IPS-20b (cell line): Measurements from ENCODE around the gene PKHD1.

Source experiments
- H3K27ac ChIP-seq: one replicate; pipeline ENCODE4 v1.5.1; 2013; ENCODE audit warnings: low read length
- H3K27me3 ChIP-seq: 2 replicates; pipeline ENCODE4 v1.6.1; 2013; ENCODE audit warnings: mild to moderate bottlenecking, low read length, inconsistent platforms; ENCODE audit not compliant: insufficient read depth
- H3K36me3 ChIP-seq: 2 replicates; pipeline ENCODE4 v1.6.1; 2013; ENCODE audit warnings: low read depth, mild to moderate bottlenecking, inconsistent platforms, low read length, moderate library complexity; ENCODE audit not compliant: insufficient read depth
- H3K4me1 ChIP-seq: 2 replicates; pipeline ENCODE4 v1.6.1; 2013; ENCODE audit warnings: mild to moderate bottlenecking, control low read depth, inconsistent platforms, low read length, moderate library complexity; ENCODE audit not compliant: insufficient read depth
- H3K4me3 ChIP-seq: 2 replicates; pipeline ENCODE4 v1.5.1; 2013; ENCODE audit warnings: mild to moderate bottlenecking, low read length, inconsistent platforms
- H3K9ac ChIP-seq: 2 replicates; pipeline ENCODE4 v1.6.1; 2013; ENCODE audit warnings: low read depth, mild to moderate bottlenecking, inconsistent platforms, low read length, moderate library complexity
- H3K9me3 ChIP-seq: 2 replicates; pipeline ENCODE4 v1.6.1; 2013; ENCODE audit warnings: mild to moderate bottlenecking, low read depth, low read length, inconsistent platforms; ENCODE audit not compliant: insufficient read depth

Gene PKHD1

DNA sequence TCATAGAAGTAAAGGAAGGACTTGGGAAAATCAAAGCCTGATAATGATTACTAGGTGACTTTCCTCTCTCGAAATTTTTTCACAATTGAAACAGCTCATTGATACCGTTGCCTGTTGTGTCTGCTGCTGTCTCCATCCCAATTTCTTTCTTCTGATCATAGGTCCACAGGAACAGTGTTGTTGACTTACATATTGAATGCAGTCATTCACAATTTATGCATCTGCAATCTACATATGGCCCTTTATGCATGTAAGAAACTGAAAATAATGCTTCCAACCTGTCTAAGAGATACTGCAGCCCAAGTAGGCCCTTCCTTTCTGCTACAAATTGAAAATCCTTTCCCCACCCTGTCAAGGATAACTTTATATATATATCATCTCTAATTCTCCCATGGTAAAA is 381.3 kb downstream of the PKHD1 start:
- Histone ChIP-seq H3K36me3 (no peaks in the 10 kb centered on the region), H3K9me3 (no peaks in the 10 kb centered on the region), H3K27ac (no peak overlapping the region)

DNA sequence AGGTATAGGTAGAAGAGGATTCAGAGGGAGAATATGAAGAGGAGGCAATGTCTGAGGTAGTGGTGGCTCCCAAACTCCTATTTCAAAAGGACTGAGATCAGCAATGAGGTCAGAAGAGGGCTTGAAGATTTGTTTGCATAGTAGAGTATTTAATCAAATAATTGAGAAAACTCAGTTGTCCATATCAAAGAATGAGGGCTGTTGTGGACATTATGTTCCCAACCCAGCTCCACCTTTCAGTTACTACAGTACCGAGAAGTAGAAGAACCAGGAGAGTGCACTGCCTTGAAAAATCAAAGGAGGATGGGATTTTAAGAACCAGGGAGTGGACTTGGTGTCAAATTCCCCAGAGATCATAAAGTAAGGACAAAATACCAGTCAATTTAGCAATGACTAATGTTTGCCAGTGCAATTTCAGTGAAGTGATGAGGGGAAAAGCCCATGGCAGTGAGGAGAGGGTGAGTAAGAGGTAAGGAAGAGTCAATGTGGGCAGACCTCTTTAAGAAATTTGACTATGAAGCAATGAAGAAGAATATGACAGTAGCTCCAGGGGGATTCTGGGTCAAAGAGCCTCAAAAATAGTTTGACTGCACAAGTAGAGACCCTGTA is 382.4 kb downstream of the PKHD1 start:
- Histone ChIP-seq H3K27me3 (no peaks in the 10 kb centered on the region), H3K27ac (no peak overlapping the region), H3K4me3 (no peak overlapping the region), H3K4me1 (no peaks in the 10 kb centered on the region), H3K9ac (no peak overlapping the region), H3K9me3 (no peaks in the 10 kb centered on the region), H3K36me3 (no peaks in the 10 kb centered on the region)

More for the DNA sequence above, 381.3 kb downstream of the PKHD1 start:
- Histone ChIP-seq H3K9ac (no peak overlapping the region), H3K4me1 (no peaks in the 10 kb centered on the region), H3K27me3 (no peaks in the 10 kb centered on the region), H3K4me3 (no peak overlapping the region)

DNA sequence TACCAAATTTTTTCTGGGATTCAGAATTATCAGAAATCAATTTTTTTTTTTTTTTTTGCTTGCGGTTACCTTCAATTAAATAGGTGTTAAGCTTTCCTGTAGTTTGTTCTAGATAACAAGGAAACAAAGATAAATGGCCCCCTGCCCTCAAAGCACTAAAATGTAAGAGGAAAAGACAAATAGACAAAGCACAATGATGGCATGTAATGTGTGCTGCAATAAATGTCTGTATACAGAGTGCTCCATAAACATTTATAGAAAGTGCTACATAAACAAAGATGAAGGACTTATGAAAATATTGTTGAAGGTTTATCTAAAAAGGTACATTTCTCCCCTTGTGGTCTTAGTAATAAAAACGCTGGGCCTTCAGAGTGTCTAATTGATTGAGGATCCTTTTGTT is 384.6 kb downstream of the PKHD1 start:
- H3K4me1 ChIP-seq = no peaks in the 10 kb centered on the region
- no peak overlapping the region for H3K27ac ChIP-seq
- no peaks in the 10 kb centered on the region for H3K9me3 ChIP-seq
- no peaks in the 10 kb centered on the region for H3K27me3 ChIP-seq
- H3K4me3 ChIP-seq = no peak overlapping the region
- no peaks in the 10 kb centered on the region for H3K36me3 ChIP-seq
- no peak overlapping the region for H3K9ac ChIP-seq

DNA sequence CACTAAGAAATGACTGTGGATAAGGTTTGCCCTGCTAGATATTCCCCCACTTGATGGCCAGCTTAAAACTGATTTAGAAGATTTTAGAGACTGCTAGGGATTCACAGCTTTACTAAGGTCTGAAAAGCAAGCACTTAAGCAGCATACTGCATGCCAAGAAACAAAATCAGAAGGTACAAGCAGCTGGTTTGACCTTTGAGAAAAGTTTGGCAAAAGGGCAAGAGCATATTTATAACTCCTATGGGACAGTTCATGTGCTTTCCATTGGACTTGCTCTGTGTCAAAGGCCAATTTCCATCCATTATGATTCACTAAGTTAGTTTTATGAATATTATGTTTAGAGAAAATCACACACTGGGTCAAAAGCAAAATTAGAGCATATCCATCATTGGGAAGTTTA is 402.8 kb downstream of the PKHD1 start:
- no peak overlapping the region for H3K9ac ChIP-seq
- H3K4me3 ChIP-seq = no peak overlapping the region
- H3K9me3 ChIP-seq = no peaks in the 10 kb centered on the region
- no peaks in the 10 kb centered on the region for H3K4me1 ChIP-seq
- H3K27me3 ChIP-seq = no peaks in the 10 kb centered on the region
- H3K27ac ChIP-seq = no peak overlapping the region
- H3K36me3 ChIP-seq = no peaks in the 10 kb centered on the region

DNA sequence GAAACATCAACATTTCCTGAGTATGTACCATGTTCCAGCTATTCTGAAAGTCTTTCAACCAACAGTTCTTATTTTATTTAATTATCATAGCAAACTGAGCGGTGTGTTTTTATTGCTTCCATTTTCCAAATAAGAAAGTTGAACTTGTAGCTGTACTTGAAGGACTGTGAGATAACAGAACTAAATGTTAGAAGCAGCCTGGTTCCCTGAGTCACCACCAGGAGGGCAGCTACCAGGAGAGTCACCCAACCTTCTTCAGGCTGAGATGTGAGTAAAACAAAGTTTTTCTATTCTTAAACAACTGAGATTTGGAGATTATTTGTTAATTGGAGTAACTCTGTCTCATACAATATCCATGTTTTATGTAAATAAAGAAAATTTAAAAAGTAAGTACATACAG is 403.4 kb downstream of the PKHD1 start:
- H3K36me3 ChIP-seq = no peaks in the 10 kb centered on the region
- H3K4me1 ChIP-seq = no peaks in the 10 kb centered on the region
- H3K9me3 ChIP-seq = no peaks in the 10 kb centered on the region
- no peak overlapping the region for H3K27ac ChIP-seq
- H3K4me3 ChIP-seq = no peak overlapping the region
- no peaks in the 10 kb centered on the region for H3K27me3 ChIP-seq
- H3K9ac ChIP-seq = no peak overlapping the region

DNA sequence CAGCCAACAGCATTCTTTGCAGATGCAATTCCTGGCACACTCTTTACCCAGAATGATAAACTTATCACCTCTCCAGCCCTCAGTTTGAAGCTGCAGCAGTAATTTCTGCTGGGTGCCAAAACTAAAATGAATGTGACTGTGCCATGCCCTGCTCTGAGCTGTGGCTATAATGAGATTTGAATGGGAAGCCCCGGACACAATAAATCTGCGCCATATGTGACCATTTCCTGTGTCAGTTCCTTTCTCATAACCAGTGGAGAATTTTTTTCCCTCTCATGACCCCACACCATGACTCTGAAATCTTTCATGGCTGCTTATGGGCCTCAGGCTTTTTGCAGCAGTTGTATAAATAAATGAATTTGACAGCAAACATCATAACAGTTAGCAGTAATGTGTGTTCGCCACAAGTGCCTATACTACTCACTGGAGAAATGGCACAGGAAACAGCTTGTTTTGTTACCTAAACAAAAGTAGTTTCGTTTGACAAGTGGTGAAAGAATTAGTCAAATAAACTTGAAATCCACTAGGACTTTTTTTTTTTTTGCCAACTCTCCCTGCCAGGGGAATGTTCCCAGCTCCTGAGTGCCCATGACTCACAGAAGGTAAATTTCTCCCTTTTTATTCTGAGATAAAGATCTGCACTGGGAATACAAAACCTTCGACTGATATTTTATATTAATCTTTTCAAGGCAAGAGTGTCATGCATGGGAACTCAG is 408.4 kb downstream of the PKHD1 start:
- Histone ChIP-seq H3K9me3 (no peaks in the 10 kb centered on the region), H3K4me3 (no peak overlapping the region), H3K4me1 (no peaks in the 10 kb centered on the region), H3K27ac (no peak overlapping the region), H3K36me3 (no peaks in the 10 kb centered on the region), H3K27me3 (no peaks in the 10 kb centered on the region), H3K9ac (no peak overlapping the region)

DNA sequence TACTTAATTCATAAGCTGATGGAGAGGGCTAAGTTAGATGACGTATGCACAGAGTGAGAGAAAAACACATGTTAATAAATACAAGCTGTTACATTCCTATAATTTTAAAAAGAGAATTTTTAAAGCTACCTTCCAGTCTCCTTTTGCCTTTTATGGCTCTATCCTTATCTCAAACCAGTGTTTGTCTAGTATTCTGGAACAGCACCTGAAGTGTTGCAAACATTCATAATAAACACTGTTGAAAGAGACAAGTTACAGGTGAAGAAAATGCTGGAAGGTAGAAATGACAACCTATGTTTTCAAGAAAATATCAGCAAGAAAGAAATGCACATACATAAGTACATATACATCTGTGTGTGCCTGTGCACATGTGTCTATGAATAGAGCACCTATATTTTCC is 409.1 kb downstream of the PKHD1 start:
- H3K9ac ChIP-seq = no peak overlapping the region
- H3K36me3 ChIP-seq = no peaks in the 10 kb centered on the region
- no peak overlapping the region for H3K27ac ChIP-seq
- no peaks in the 10 kb centered on the region for H3K27me3 ChIP-seq
- H3K4me3 ChIP-seq = no peak overlapping the region
- no peaks in the 10 kb centered on the region for H3K9me3 ChIP-seq
- H3K4me1 ChIP-seq = no peaks in the 10 kb centered on the region

DNA sequence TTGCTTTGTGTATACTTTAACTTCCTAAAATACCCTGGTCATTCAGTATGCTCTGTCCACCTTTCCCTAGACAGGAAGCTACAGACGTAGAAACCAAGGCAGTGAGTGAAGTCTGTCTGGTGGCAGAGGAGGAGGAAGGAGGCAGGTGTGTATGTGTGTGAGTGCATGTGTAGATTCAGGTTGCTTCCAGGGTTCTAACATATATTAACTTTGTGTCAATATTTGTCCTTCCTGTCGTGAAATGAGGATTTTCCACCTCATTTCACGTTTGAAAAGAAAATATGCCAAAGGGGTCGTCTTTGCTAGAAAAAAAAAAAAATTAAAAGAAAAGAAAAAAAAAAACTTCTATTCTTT is 411.5 kb downstream of the PKHD1 start:
- Histone ChIP-seq H3K36me3 (no peaks in the 10 kb centered on the region), H3K27ac (no peak overlapping the region), H3K9ac (no peak overlapping the region)

DNA sequence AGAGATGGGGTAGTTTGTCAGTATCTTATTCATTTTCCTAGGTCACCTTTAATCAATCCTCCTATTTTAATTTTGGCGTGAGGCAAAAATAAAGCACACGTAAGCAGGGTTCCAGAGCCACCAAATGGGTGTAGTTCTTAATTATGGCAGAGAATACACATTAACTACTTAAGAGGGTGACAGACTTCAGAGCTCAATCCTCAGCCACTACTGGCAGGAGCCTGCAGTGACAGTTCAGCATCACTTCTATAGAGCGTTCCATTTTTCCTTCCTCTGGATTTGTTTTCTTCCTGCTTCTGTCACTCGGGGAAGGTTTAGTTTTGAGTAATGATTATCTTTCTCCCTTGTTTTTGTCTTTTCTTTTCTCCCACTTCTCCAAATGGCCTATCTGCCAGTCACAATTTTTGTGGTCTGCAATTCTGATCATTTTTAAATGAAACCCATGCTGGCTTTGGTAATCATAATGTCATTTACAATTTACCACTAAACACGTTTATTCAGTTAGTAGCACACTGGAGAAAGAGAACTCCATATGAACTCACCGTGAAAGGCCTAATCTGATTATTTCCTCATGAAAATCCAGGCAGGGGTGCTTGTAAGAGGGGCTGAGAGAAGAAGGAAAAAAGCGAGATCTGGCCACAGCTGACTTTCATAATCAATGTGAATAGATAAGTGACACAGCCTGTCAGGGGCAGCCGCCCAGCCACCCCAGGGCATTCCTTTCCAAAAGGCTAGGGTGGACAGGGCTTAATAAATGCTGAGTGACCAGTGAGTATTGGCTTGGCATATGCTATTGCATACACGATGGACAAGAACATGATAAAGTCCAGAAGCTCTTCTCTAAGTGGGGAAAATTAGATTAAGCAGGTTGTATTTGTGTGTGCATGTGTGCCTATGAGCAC is 412.1 kb downstream of the PKHD1 start:
- H3K9ac ChIP-seq = no peak overlapping the region
- no peaks in the 10 kb centered on the region for H3K9me3 ChIP-seq
- H3K4me1 ChIP-seq = no peaks in the 10 kb centered on the region
- no peak overlapping the region for H3K4me3 ChIP-seq
- no peak overlapping the region for H3K27ac ChIP-seq
- H3K36me3 ChIP-seq = no peaks in the 10 kb centered on the region
- no peaks in the 10 kb centered on the region for H3K27me3 ChIP-seq

More for the DNA sequence above, 411.5 kb downstream of the PKHD1 start:
- H3K4me3 ChIP-seq = no peak overlapping the region
- H3K9me3 ChIP-seq = no peaks in the 10 kb centered on the region
- H3K4me1 ChIP-seq = no peaks in the 10 kb centered on the region
- H3K27me3 ChIP-seq = no peaks in the 10 kb centered on the region

DNA sequence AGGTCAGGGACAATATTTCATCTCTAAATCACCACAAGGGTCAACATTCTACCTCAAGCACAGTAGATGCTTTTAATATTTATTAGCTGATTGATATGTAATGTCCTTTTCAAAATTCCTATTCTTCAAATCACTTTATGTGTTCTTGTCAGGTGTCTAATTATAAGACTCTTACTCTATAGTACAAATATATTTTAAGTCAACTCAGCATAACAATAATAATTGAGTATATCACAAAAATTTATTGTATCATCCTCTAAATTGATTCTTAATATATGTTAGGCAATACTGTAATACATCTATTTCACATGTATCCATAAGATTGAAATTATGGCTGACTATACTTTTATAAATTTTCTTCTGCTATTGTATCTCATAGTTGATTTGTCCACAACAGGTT is 423.9 kb downstream of the PKHD1 start:
- no peak overlapping the region for H3K4me3 ChIP-seq
- H3K4me1 ChIP-seq = no peaks in the 10 kb centered on the region
- H3K36me3 ChIP-seq = no peaks in the 10 kb centered on the region
- H3K9ac ChIP-seq = no peak overlapping the region
- no peaks in the 10 kb centered on the region for H3K9me3 ChIP-seq
- no peak overlapping the region for H3K27ac ChIP-seq
- H3K27me3 ChIP-seq = no peaks in the 10 kb centered on the region

DNA sequence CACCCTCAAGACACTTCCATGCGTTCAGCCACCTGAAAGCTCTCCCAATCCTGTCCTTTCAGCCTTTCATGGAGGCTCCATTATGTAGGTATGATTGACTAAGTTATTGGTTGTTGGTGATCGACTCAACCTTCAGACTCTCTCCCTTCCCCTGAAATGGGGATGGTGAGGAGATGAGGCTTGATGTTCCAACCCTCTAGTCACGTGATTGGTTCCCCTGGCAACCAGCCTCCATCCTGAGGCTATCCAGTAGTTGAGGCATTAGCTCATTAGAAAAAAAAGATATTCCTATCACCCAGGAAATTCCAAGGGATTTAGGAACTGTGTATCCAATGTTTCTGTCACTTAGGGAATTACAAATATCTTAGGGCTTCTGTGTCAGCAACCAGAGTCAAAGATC is 426.6 kb downstream of the PKHD1 start:
- Histone ChIP-seq H3K4me1 (no peaks in the 10 kb centered on the region), H3K27ac (no peak overlapping the region)

DNA sequence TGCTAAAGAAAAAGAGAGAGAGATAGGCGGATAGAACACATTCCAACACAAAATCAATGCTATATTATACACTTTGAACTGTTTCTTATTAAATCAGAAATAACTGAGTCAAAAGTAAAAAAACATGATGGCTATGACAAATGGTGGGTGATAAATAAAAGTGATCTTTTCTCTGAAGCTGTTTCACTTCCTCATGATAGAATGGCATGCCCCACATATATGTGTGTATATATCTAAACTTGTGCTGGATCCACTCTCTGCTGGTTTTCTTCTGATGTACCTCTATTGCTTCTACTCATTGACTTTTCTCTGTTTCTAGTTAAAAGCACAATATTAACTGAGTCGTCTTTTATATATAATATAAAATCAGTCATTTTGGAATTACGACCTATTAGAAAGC is 429.9 kb downstream of the PKHD1 start:
- Histone ChIP-seq H3K9me3 (no peaks in the 10 kb centered on the region), H3K9ac (no peak overlapping the region), H3K4me3 (no peak overlapping the region)

More for the DNA sequence above, 426.6 kb downstream of the PKHD1 start:
- no peaks in the 10 kb centered on the region for H3K36me3 ChIP-seq
- H3K9me3 ChIP-seq = no peaks in the 10 kb centered on the region
- H3K9ac ChIP-seq = no peak overlapping the region
- H3K27me3 ChIP-seq = no peaks in the 10 kb centered on the region
- no peak overlapping the region for H3K4me3 ChIP-seq

More for the DNA sequence above, 429.9 kb downstream of the PKHD1 start:
- no peak overlapping the region for H3K27ac ChIP-seq
- no peaks in the 10 kb centered on the region for H3K4me1 ChIP-seq
- H3K27me3 ChIP-seq = no peaks in the 10 kb centered on the region
- no peaks in the 10 kb centered on the region for H3K36me3 ChIP-seq
